ENCODE measurements around the gene TOMM20. TPM values are rescaled to one million over a fixed set of nuclear protein-coding genes. Genes with fewer than 3 reads are reported as not detected.

The TOMM20 gene
- total RNA-seq, 1 donor from 2014 or later, result 89.1 TPM

- Mint-ChIP-seq H3K27ac (ENCODE audit: unreplicated experiment) (peak overlapping the region; percentile 98), H3K4me3 (ENCODE audit: unreplicated experiment) (peak overlapping the region; percentile 25), H3K4me1 (ENCODE audit: low read depth) (peaks cover 27% of the 10 kb centered on the region), H3K36me3 (ENCODE audit: low read depth) (peaks cover 9% of the 10 kb centered on the region), H3K9me3 (ENCODE audit: low read depth) (no peaks in the 10 kb centered on the region), H3K27me3 (ENCODE audit: low read depth) (no peaks in the 10 kb centered on the region)
- DNase-seq (ENCODE audit: low spot score), result no peak
- no peak for TF ChIP-seq CTCF (IDR thresholded peaks at IDR 0.05)
Observed at GRCh38 chr1:235129774-235130570, 1.3 kb upstream of the TOMM20 start.

- no peak for DNase-seq (ENCODE audit: low spot score)
- H3K27me3 Mint-ChIP-seq (ENCODE audit: low read depth), result no peaks in the 10 kb centered on the region
- no peaks in the 10 kb centered on the region for H3K9me3 Mint-ChIP-seq (ENCODE audit: low read depth)
- H3K4me3 Mint-ChIP-seq (ENCODE audit: unreplicated experiment), result peak overlapping the region; percentile 98
- H3K27ac Mint-ChIP-seq (ENCODE audit: unreplicated experiment), result peak overlapping the region; percentile 98
- H3K36me3 Mint-ChIP-seq (ENCODE audit: low read depth), result peaks cover 7% of the 10 kb centered on the region
- TF ChIP-seq CTCF (IDR thresholded peaks at IDR 0.05), result no peak
- H3K4me1 Mint-ChIP-seq (ENCODE audit: low read depth), result peaks cover 38% of the 10 kb centered on the region
Observed at GRCh38 chr1:235127732-235128455, 743 bp downstream of the TOMM20 start.

- peak overlapping the region; percentile 98 for H3K27ac Mint-ChIP-seq (ENCODE audit: unreplicated experiment)
- peak overlapping the region; percentile 98 for H3K4me3 Mint-ChIP-seq (ENCODE audit: unreplicated experiment)
- TF ChIP-seq CTCF (IDR thresholded peaks at IDR 0.05), result no peak
- peaks cover 5% of the 10 kb centered on the region for H3K36me3 Mint-ChIP-seq (ENCODE audit: low read depth)
- H3K9me3 Mint-ChIP-seq (ENCODE audit: low read depth), result no peaks in the 10 kb centered on the region
- no peak for DNase-seq (ENCODE audit: low spot score)
- H3K4me1 Mint-ChIP-seq (ENCODE audit: low read depth), result peaks cover 44% of the 10 kb centered on the region
- no peaks in the 10 kb centered on the region for H3K27me3 Mint-ChIP-seq (ENCODE audit: low read depth)
Observed at GRCh38 chr1:235127203-235127602, 1.4 kb downstream of the TOMM20 start.

- H3K9me3 Mint-ChIP-seq (ENCODE audit: low read depth), result no peaks in the 10 kb centered on the region
- H3K36me3 Mint-ChIP-seq (ENCODE audit: low read depth), result peaks cover 3% of the 10 kb centered on the region
- TF ChIP-seq CTCF (IDR thresholded peaks at IDR 0.05), result no peak
- no peak overlapping the region for H3K27ac Mint-ChIP-seq (ENCODE audit: unreplicated experiment)
- no peaks in the 10 kb centered on the region for H3K27me3 Mint-ChIP-seq (ENCODE audit: low read depth)
- H3K4me1 Mint-ChIP-seq (ENCODE audit: low read depth), result peaks cover 47% of the 10 kb centered on the region
- no peak overlapping the region for H3K4me3 Mint-ChIP-seq (ENCODE audit: unreplicated experiment)
- DNase-seq (ENCODE audit: low spot score), result no peak
Observed at GRCh38 chr1:235124665-235125064, 4.0 kb downstream of the TOMM20 start.

GRCh38 chr1:235124111-235124510, 4.5 kb downstream of the TOMM20 start:
- DNase-seq (ENCODE audit: low spot score), result no peak
- H3K4me3 Mint-ChIP-seq (ENCODE audit: unreplicated experiment), result no peak overlapping the region
- no peaks in the 10 kb centered on the region for H3K9me3 Mint-ChIP-seq (ENCODE audit: low read depth)
- no peaks in the 10 kb centered on the region for H3K27me3 Mint-ChIP-seq (ENCODE audit: low read depth)
- peaks cover 3% of the 10 kb centered on the region for H3K36me3 Mint-ChIP-seq (ENCODE audit: low read depth)
- peaks cover 44% of the 10 kb centered on the region for H3K4me1 Mint-ChIP-seq (ENCODE audit: low read depth)
- H3K27ac Mint-ChIP-seq (ENCODE audit: unreplicated experiment), result no peak overlapping the region
- TF ChIP-seq CTCF (IDR thresholded peaks at IDR 0.05), result no peak

Measured in chondrocyte (in vitro differentiated cells).